HG03103 (cell line): ENCODE results near the gene MSRB3.
"Not testable (repeated sequence)": the region's sequence is repeated elsewhere in the genome, so short reads cannot be mapped to it uniquely, and the experiment has no call there.

Experiments
- ATAC-seq: cut with Tn5 transposase; IDR thresholded peaks from one replicate; pipeline ENCODE4 v1.9.1; 2021; ENCODE audit warnings: low read depth; ENCODE audit not compliant: unreplicated experiment

Gene MSRB3

GRCh38 chr12:65444996-65445395 lies 166.5 kb downstream of the MSRB3 start:
- no peak for ATAC-seq

GRCh38 chr12:65446901-65447300 lies 168.4 kb downstream of the MSRB3 start:
- no peak for ATAC-seq

- ATAC-seq: no peak
Measured at GRCh38 chr12:65449400-65449799, 170.9 kb downstream of the MSRB3 start.

GRCh38 chr12:65450625-65451024 lies 172.1 kb downstream of the MSRB3 start:
- ATAC-seq: no peak

- ATAC-seq: no peak
Measured at GRCh38 chr12:65454115-65454787, 175.8 kb downstream of the MSRB3 start.

GRCh38 chr12:65457341-65457740 lies 178.9 kb downstream of the MSRB3 start:
- ATAC-seq: not testable (repeated sequence)

- ATAC-seq: no peak
Measured at GRCh38 chr12:65458718-65459117, 180.2 kb downstream of the MSRB3 start.

GRCh38 chr12:65459545-65459944 lies 181.1 kb downstream of the MSRB3 start:
- no peak for ATAC-seq

GRCh38 chr12:65460063-65460462 lies 181.6 kb downstream of the MSRB3 start:
- no peak for ATAC-seq

- ATAC-seq: no peak
Measured at GRCh38 chr12:65461017-65461416, 182.5 kb downstream of the MSRB3 start.

- no peak for ATAC-seq
Measured at GRCh38 chr12:65462484-65462883, 184.0 kb downstream of the MSRB3 start.

GRCh38 chr12:65463082-65463481 lies 184.6 kb downstream of the MSRB3 start:
- no peak for ATAC-seq

- no peak for ATAC-seq
Measured at GRCh38 chr12:65463611-65464010, 185.1 kb downstream of the MSRB3 start.

GRCh38 chr12:65464930-65465329 lies 186.4 kb downstream of the MSRB3 start:
- no peak for ATAC-seq

GRCh38 chr12:65465766-65466547 lies 187.5 kb downstream of the MSRB3 start:
- no peak for ATAC-seq

GRCh38 chr12:65466911-65467310 lies 188.4 kb downstream of the MSRB3 start:
- ATAC-seq: no peak

GRCh38 chr12:65470256-65470655 lies 191.8 kb downstream of the MSRB3 start:
- ATAC-seq: no peak

- ATAC-seq: no peak
Measured at GRCh38 chr12:65472079-65472478, 193.6 kb downstream of the MSRB3 start.

GRCh38 chr12:65474831-65475230 lies 196.3 kb downstream of the MSRB3 start:
- no peak for ATAC-seq

GRCh38 chr12:65477721-65478120 lies 199.2 kb downstream of the MSRB3 start:
- ATAC-seq: no peak

- not testable (repeated sequence) for ATAC-seq
Measured at GRCh38 chr12:65483891-65484516, 205.5 kb downstream of the MSRB3 start.

- no peak for ATAC-seq
Measured at GRCh38 chr12:65488197-65488596, 209.7 kb downstream of the MSRB3 start.
